GM12875 (cell line): ENCODE measurements around the gene CYP4F12.
"Not testable (repeated sequence)": the region's sequence is repeated elsewhere in the genome, so short reads cannot be mapped to it uniquely, and the experiment has no call there.

Experiments used
- H3K4me3 ChIP-seq: one replicate; pipeline ENCODE4 v1.5.1; 2011; ENCODE audit warnings: low read depth, low read length, control low read depth
- TF ChIP-seq, protein P1 (sequence below): IDR thresholded peaks from 2 replicates; pipeline ENCODE4 v1.5.1; 2011; ENCODE audit warnings: low read depth, mild to moderate bottlenecking, control low read depth, inconsistent platforms, low read length, moderate library complexity, borderline replicate concordance; ENCODE audit not compliant: insufficient read depth

Gene CYP4F12

GRCh38 chr19:15669891-15670290 is 3.0 kb upstream of the CYP4F12 start:
- TF ChIP-seq, protein P1, sequence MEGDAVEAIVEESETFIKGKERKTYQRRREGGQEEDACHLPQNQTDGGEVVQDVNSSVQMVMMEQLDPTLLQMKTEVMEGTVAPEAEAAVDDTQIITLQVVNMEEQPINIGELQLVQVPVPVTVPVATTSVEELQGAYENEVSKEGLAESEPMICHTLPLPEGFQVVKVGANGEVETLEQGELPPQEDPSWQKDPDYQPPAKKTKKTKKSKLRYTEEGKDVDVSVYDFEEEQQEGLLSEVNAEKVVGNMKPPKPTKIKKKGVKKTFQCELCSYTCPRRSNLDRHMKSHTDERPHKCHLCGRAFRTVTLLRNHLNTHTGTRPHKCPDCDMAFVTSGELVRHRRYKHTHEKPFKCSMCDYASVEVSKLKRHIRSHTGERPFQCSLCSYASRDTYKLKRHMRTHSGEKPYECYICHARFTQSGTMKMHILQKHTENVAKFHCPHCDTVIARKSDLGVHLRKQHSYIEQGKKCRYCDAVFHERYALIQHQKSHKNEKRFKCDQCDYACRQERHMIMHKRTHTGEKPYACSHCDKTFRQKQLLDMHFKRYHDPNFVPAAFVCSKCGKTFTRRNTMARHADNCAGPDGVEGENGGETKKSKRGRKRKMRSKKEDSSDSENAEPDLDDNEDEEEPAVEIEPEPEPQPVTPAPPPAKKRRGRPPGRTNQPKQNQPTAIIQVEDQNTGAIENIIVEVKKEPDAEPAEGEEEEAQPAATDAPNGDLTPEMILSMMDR = no peak
- no peak overlapping the region for H3K4me3 ChIP-seq

DNA sequence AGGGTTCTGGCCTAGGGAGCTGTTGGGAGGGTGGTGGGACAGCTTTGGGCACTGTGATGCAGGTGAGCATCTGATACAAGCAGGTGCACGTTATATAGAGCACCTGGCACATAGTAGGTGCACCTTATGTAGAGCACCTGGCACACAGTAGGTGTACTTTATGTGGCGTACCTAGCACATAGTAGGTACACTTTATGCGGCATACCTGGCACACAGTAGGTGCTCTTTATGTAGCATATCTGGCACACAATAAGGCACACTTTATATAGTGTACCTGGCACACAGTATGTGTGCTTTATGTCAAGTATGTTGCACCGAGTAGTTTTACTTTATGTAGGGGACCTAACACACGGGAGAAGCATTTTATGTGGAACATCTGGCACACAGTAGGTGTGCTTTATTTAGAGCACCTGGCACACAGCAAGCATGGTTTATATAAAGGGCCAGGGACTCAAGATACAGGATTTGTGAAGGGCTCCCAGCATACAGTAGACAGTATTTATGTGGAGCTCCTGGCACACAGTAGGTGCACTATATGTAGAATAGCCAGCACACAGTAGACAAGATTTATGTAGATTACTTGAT is 1.6 kb upstream of the CYP4F12 start:
- H3K4me3 ChIP-seq = no peak overlapping the region
- TF ChIP-seq, protein P1 = no peak

- no peak overlapping the region for H3K4me3 ChIP-seq
- TF ChIP-seq, protein P1 = no peak
These were observed 852 bp upstream of the CYP4F12 start for GRCh38 chr19:15671891-15672579.

- TF ChIP-seq, protein P1 = no peak
- no peak overlapping the region for H3K4me3 ChIP-seq
These were observed 328 bp downstream of the CYP4F12 start for GRCh38 chr19:15673176-15673654.

DNA sequence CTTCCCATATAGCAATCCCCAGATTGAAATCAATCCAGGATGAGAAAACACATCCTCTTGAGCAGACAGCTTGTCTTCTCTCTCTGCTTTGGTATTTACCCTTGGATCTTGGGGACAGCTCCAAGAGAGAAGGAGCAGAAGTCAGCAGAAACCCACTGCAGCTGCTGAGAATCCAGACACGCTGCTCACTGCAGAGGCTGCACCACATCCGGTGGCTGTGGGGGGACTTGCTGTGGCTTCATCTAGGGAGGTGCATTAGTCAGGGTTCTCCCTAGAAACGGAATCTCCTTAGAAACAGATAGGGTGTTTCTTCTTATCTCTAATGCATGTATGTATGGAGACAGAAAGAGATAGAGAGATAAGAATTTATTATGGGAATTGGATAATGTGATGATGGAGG is 2.7 kb downstream of the CYP4F12 start:
- no peak overlapping the region for H3K4me3 ChIP-seq
- TF ChIP-seq, protein P1 = no peak

DNA sequence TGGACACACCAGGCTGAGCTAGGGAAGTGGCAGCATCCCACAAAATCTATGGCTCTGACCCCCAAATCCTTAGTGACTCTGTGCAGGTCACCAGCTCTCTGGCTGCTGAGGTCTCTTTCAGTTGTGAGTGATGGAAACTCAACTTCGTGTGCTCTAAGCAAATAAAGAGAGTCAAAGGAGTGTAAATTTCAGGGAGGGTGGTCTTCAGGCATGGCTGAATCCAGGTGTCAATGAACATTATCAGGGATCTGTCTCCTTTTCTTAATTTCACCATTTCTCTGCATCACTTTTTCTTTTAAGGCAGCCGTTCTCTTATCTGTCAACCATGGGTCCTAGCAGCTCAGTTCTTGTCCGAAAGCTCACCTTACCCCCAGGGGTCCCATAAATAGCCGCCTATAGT is 6.2 kb downstream of the CYP4F12 start:
- TF ChIP-seq, protein P1 = no peak
- H3K4me3 ChIP-seq = no peak overlapping the region

DNA sequence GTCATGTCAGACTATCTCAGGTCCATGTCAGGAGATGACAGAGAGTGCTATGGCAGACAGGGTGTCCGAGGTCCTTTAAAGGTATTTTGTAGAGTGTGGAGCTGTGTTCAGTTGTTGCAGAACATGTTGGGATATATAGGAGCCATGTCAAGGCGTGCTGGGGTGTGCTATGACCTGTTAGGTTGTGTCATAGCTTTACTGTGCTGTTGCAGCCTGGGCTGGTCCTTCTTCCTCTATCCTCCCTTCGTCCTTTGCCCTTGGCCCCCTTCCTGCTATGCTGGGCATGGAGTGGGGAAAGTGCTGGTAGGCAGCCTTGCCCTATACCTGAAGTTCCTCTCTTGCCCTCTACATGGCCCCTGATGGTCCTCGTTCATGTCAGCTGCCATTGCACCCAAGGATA is 7.0 kb downstream of the CYP4F12 start:
- H3K4me3 ChIP-seq = not testable (repeated sequence)
